Caco-2 (cell line): ENCODE measurements around the gene HIVEP3. TPM values are rescaled to one million over a fixed set of nuclear protein-coding genes. Genes with fewer than 3 reads are reported as not detected.

Source experiments
- BruUV-seq: library from RNA; stranded (reverse); fragments of 400-500 nt; replicated peaks from 2 replicates; lab custom pipeline; 2021; lab: Mats Ljungman, UMichigan
- CTCF ChIA-PET: fragments of 300-600 bp; sonication (Branson Sonifier 250); formaldehyde crosslinking; loops from one replicate; lab custom pipeline; 2022; ENCODE audit warnings: antibody characterized with exemption; lab: Charles Lee
- POLR2A ChIA-PET: fragments of 300-600 bp; sonication (Branson Sonifier 250); formaldehyde crosslinking; loops from one replicate; lab custom pipeline; 2022; ENCODE audit warnings: antibody characterized with exemption; lab: Charles Lee
- DNase-seq, 2 experiments: peaks; one replicate each; pipeline versions ENCODE4 v3.0.0 to v3.0.0-alpha.2; 2020 to 2022
- H3K27me3 ChIP-seq: replicated peaks from 2 replicates; pipeline ENCODE4 v1.6.0; 2011; ENCODE audit warnings: low read length; ENCODE audit not compliant: control insufficient read depth, insufficient read depth
- H3K36me3 ChIP-seq: 2 replicates; pipeline ENCODE4 v1.5.1; 2011; ENCODE audit warnings: low read length; ENCODE audit not compliant: control insufficient read depth, insufficient read depth
- H3K4me1 ChIP-seq: fragments of 250-450 bp; sonication (Bioruptor Pico); 2 replicates; pipeline ENCODE4 v1.5.1; 2020; ENCODE audit warnings: mild to moderate bottlenecking
- H3K4me3 ChIP-seq: 2 replicates; pipeline ENCODE4 v1.5.1; 2011; ENCODE audit warnings: low read depth, mild to moderate bottlenecking, control low read depth, low read length
- H3K9me3 ChIP-seq: fragments of 250-450 bp; sonication (Bioruptor Pico); 2 replicates; pipeline ENCODE4 v1.5.1; 2020; ENCODE audit warnings: mild to moderate bottlenecking, moderate library complexity
- H3K27ac Mint-ChIP-seq: one replicate; pipeline ENCODE4 v1.8.0; 2022; ENCODE audit warnings: mixed read lengths; ENCODE audit not compliant: unreplicated experiment
- H3K27me3 Mint-ChIP-seq: one replicate; pipeline ENCODE4 v1.8.0; 2022; ENCODE audit warnings: mixed read lengths; ENCODE audit not compliant: insufficient read depth, unreplicated experiment
- H3K36me3 Mint-ChIP-seq: one replicate; pipeline ENCODE4 v1.8.0; 2022; ENCODE audit warnings: mild to moderate bottlenecking, mixed read lengths; ENCODE audit not compliant: insufficient read depth, unreplicated experiment
- H3K4me1 Mint-ChIP-seq: one replicate; pipeline ENCODE4 v1.8.0; 2022; ENCODE audit warnings: low read depth, mixed read lengths; ENCODE audit not compliant: unreplicated experiment
- H3K4me3 Mint-ChIP-seq: one replicate; pipeline ENCODE4 v1.8.0; 2022; ENCODE audit warnings: mild to moderate bottlenecking, moderate library complexity, mixed read lengths; ENCODE audit not compliant: unreplicated experiment
- H3K9me3 Mint-ChIP-seq: one replicate; pipeline ENCODE4 v1.8.0; 2022; ENCODE audit warnings: mixed read lengths; ENCODE audit not compliant: unreplicated experiment
- CTCF ChIP-seq, 2 experiments: fragments of 200-600 bp in 1 of 2; IDR thresholded peaks; 1 replicate in 1 of 2; 2 replicates in 1 of 2; pipeline versions ENCODE4 v1.5.1 to v1.8.0; 2011 to 2022; ENCODE audit warnings: antibody characterized with exemption in 1 of 2, control low read depth in 1 of 2, inconsistent platforms in 1 of 2, low read depth in 1 of 2, low read length in 1 of 2, mild to moderate bottlenecking in 1 of 2, moderate library complexity in 1 of 2; ENCODE audit not compliant: insufficient read depth in 1 of 2, severe bottlenecking in 1 of 2, unreplicated experiment in 1 of 2
- intact Hi-C: fragments of 100-400 bp; cut with micrococcal nuclease; formaldehyde crosslinking; loops from one replicate; pipeline ENCODE4 v1.10.0; 2022; ENCODE audit not compliant: unreplicated experiment
- total RNA-seq: library from RNA; stranded (reverse); gene quantifications from 2 replicates; pipeline ENCODE4 v1.2.3, GENCODE V29; 2022

The HIVEP3 gene
- total RNA-seq, 1 experiment from 2014 or later = 0.25 TPM

GRCh38 chr1:41484402-41485241 lies 434.1 kb downstream of the HIVEP3 start, which contains the start of gene EDN2:
TSS of gene EDN2 (minus strand) at chr1:41484683. CDS start at chr1:41484601, 82 bp downstream.
- intact Hi-C loops = no loop called here
- H3K4me1 ChIP-seq = peaks cover 39% of the 10 kb centered on the region
- TF ChIP-seq CTCF (IDR thresholded peaks at IDR 0.05; ENCODE audit: insufficient read depth in 1 of 2, low read depth in 1 of 2, low read length in 1 of 2, severe bottlenecking in 1 of 2, unreplicated experiment in 1 of 2) = no peak
- Mint-ChIP-seq H3K4me3 (no peak within 1 kb of the TSS), H3K27ac (no peak within 1 kb of the TSS), H3K36me3 (peaks cover 4% of the 10 kb centered on the region), H3K27me3 (no peaks in the 10 kb centered on the region), H3K4me1 (peaks cover 17% of the 10 kb centered on the region), H3K9me3 (peaks cover 3% of the 10 kb centered on the region)
- H3K27me3 ChIP-seq = no peaks in the 10 kb centered on the region
- H3K9me3 ChIP-seq = no peaks in the 10 kb centered on the region
- BruUV-seq = no TSS peak
- ChIA-PET CTCF (interaction anchor here (0.6 to 1.5 kb wide), 3 partner anchors 31 to 202 kb away, joined by 3 to 5 read pairs (median 3); no protein-coding TSS in a partner anchor), POLR2A (no interaction called here)
- no peak for DNase-seq
- no peak within 1 kb of the TSS for H3K4me3 ChIP-seq
- no peaks in the 10 kb centered on the region for H3K36me3 ChIP-seq

- BruUV-seq = no TSS peak
- CTCF ChIA-PET = interaction anchor here (0.6 to 1.5 kb wide), 3 partner anchors 32 to 201 kb away, joined by 3 to 5 read pairs (median 3); no protein-coding TSS in a partner anchor
- intact Hi-C loops = no loop called here
- Mint-ChIP-seq H3K27ac (no peak overlapping the region), H3K4me3 (no peak overlapping the region), H3K4me1 (peaks cover 17% of the 10 kb centered on the region), H3K36me3 (peaks cover 4% of the 10 kb centered on the region), H3K27me3 (no peaks in the 10 kb centered on the region), H3K9me3 (no peaks in the 10 kb centered on the region)
- no peaks in the 10 kb centered on the region for H3K27me3 ChIP-seq
- DNase-seq = no peak
- H3K9me3 ChIP-seq = no peaks in the 10 kb centered on the region
- POLR2A ChIA-PET = no interaction called here
- H3K4me3 ChIP-seq = no peak overlapping the region
- peaks cover 39% of the 10 kb centered on the region for H3K4me1 ChIP-seq
- no peak for TF ChIP-seq CTCF (IDR thresholded peaks at IDR 0.05; ENCODE audit: insufficient read depth in 1 of 2, low read depth in 1 of 2, low read length in 1 of 2, severe bottlenecking in 1 of 2, unreplicated experiment in 1 of 2)
- H3K36me3 ChIP-seq = no peaks in the 10 kb centered on the region
These were observed 434.7 kb downstream of the HIVEP3 start for GRCh38 chr1:41483960-41484401.

GRCh38 chr1:41483001-41483850 lies 435.5 kb downstream of the HIVEP3 start:
- H3K4me1 Mint-ChIP-seq = peaks cover 17% of the 10 kb centered on the region
- no peak overlapping the region for H3K4me3 ChIP-seq
- peaks cover 39% of the 10 kb centered on the region for H3K4me1 ChIP-seq
- CTCF ChIA-PET = interaction anchor here (0.6 to 1.5 kb wide), 3 partner anchors 9 to 36 kb away, joined by 3 to 5 read pairs (median 5); no protein-coding TSS in a partner anchor
- H3K4me3 Mint-ChIP-seq = no peak overlapping the region
- no peaks in the 10 kb centered on the region for H3K9me3 Mint-ChIP-seq
- TF ChIP-seq CTCF (IDR thresholded peaks at IDR 0.05; ENCODE audit: insufficient read depth in 1 of 2, low read depth in 1 of 2, low read length in 1 of 2, severe bottlenecking in 1 of 2, unreplicated experiment in 1 of 2) = no peak
- H3K27me3 ChIP-seq = no peaks in the 10 kb centered on the region
- no TSS peak for BruUV-seq
- no peaks in the 10 kb centered on the region for H3K9me3 ChIP-seq
- H3K27me3 Mint-ChIP-seq = no peaks in the 10 kb centered on the region
- H3K36me3 ChIP-seq = no peaks in the 10 kb centered on the region
- no peak overlapping the region for H3K27ac Mint-ChIP-seq
- POLR2A ChIA-PET = no interaction called here
- peaks cover 4% of the 10 kb centered on the region for H3K36me3 Mint-ChIP-seq
- intact Hi-C loops = no loop called here
- DNase-seq = no peak
